Measurements from ENCODE around the gene OR7G1. TPM values are rescaled to one million over a fixed set of nuclear protein-coding genes. Genes with fewer than 3 reads are reported as not detected.

Gene OR7G1
- total RNA-seq: not detected

GRCh38 chr19:9115307-9115813 is at the start of gene OR7G1:
Gene OR7G1, minus strand, starts transcription at chr19:9115763. Its CDS starts 0 bp downstream, at chr19:9115763.
- FAIRE-seq: no peak
- no peak for DNase-seq (ENCODE audit: low spot score in 2 of 2)

- FAIRE-seq (no peak), DNase-seq (ENCODE audit: low spot score in 2 of 2) (no peak)
Observed at GRCh38 chr19:9165261-9165660, 49.7 kb upstream of the OR7G1 start.

- no peak for DNase-seq (ENCODE audit: low spot score in 2 of 2)
- FAIRE-seq: no peak
Observed at GRCh38 chr19:9161427-9161826, 45.9 kb upstream of the OR7G1 start.

GRCh38 chr19:9159891-9160290 is 44.3 kb upstream of the OR7G1 start:
- DNase-seq (ENCODE audit: low spot score in 2 of 2) (no peak), FAIRE-seq (no peak)

GRCh38 chr19:9156304-9156703 is 40.7 kb upstream of the OR7G1 start:
- FAIRE-seq (no peak), DNase-seq (ENCODE audit: low spot score in 2 of 2) (no peak)

GRCh38 chr19:9155591-9155990 is 40.0 kb upstream of the OR7G1 start:
- no peak for DNase-seq (ENCODE audit: low spot score in 2 of 2)
- FAIRE-seq: no peak

- DNase-seq (ENCODE audit: low spot score in 2 of 2): no peak
- no peak for FAIRE-seq
Observed at GRCh38 chr19:9151367-9151766, 35.8 kb upstream of the OR7G1 start.

GRCh38 chr19:9150650-9151049 is 35.1 kb upstream of the OR7G1 start:
- no peak for DNase-seq (ENCODE audit: low spot score in 2 of 2)
- no peak for FAIRE-seq

GRCh38 chr19:9149997-9150396 is 34.4 kb upstream of the OR7G1 start:
- no peak for FAIRE-seq

GRCh38 chr19:9148697-9149096 is 33.1 kb upstream of the OR7G1 start:
- FAIRE-seq: no peak

More at GRCh38 chr19:9149997-9150396, 34.4 kb upstream of the OR7G1 start:
- no peak for DNase-seq (ENCODE audit: low spot score in 2 of 2)

GRCh38 chr19:9146882-9147281 is 31.3 kb upstream of the OR7G1 start:
- no peak for FAIRE-seq
- DNase-seq (ENCODE audit: low spot score in 2 of 2): no peak

More at GRCh38 chr19:9148697-9149096, 33.1 kb upstream of the OR7G1 start:
- no peak for DNase-seq (ENCODE audit: low spot score in 2 of 2)

- no peak for FAIRE-seq
- DNase-seq (ENCODE audit: low spot score in 2 of 2): no peak
Observed at GRCh38 chr19:9144920-9145319, 29.4 kb upstream of the OR7G1 start.

GRCh38 chr19:9140159-9140874 is 24.8 kb upstream of the OR7G1 start, which contains the start of gene ZNF317:
Gene ZNF317, plus strand, starts transcription at chr19:9140397. Its CDS starts 15,620 bp downstream, at chr19:9156017.
- DNase-seq (ENCODE audit: low spot score in 2 of 2) (peak; percentile 71 to 79), FAIRE-seq (no peak)

- FAIRE-seq: peak; percentile 40
Observed at GRCh38 chr19:9139609-9140158, 24.1 kb upstream of the OR7G1 start.

GRCh38 chr19:9132422-9132821 is 16.9 kb upstream of the OR7G1 start:
- no peak for FAIRE-seq
- no peak for DNase-seq (ENCODE audit: low spot score in 2 of 2)

More at GRCh38 chr19:9139609-9140158, 24.1 kb upstream of the OR7G1 start:
- DNase-seq (ENCODE audit: low spot score in 2 of 2): no peak

GRCh38 chr19:9130965-9131364 is 15.4 kb upstream of the OR7G1 start:
- DNase-seq (ENCODE audit: low spot score in 2 of 2): no peak
- FAIRE-seq: no peak

- DNase-seq (ENCODE audit: low spot score in 2 of 2): no peak
- no peak for FAIRE-seq
Observed at GRCh38 chr19:9128171-9128570, 12.6 kb upstream of the OR7G1 start.

- no peak for FAIRE-seq
- DNase-seq (ENCODE audit: low spot score in 2 of 2): no peak
Observed at GRCh38 chr19:9126900-9127405, 11.4 kb upstream of the OR7G1 start, which contains the start of gene OR7G3. Gene OR7G3, minus strand, starts transcription at chr19:9126950. Its CDS starts 0 bp downstream, at chr19:9126950.

GRCh38 chr19:9116547-9116946 is 984 bp upstream of the OR7G1 start:
- DNase-seq (ENCODE audit: low spot score in 2 of 2) (no peak), FAIRE-seq (no peak)

- DNase-seq (ENCODE audit: low spot score in 2 of 2): no peak
- FAIRE-seq: no peak
Observed at GRCh38 chr19:9109959-9110358, 5.6 kb downstream of the OR7G1 start.

GRCh38 chr19:9107375-9107774 is 8.2 kb downstream of the OR7G1 start, which contains the start of gene OR7G2:
Gene OR7G2, minus strand, starts transcription at chr19:9107475. Its CDS starts 4,232 bp downstream, at chr19:9103243.
- FAIRE-seq (no peak), DNase-seq (ENCODE audit: low spot score in 2 of 2) (no peak)

All from frontal cortex (tissue), 4 donors.